ENCODE data around the gene SLC12A8.

- TF ChIP-seq GATA2 (IDR thresholded peaks at IDR 0.05; ENCODE audit: low read depth, low read length) (no peak; the same call in 1 of the 2 replicates), GATA3 (IDR thresholded peaks at IDR 0.05; ENCODE audit: low read depth, low read length) (no peak)
These were observed 103.6 kb downstream of the SLC12A8 start for GRCh38 chr3:125108833-125109535.
